Aorta (tissue), 5 donors: ENCODE data around the gene TRIM59. TPM values are rescaled to one million over a fixed set of nuclear protein-coding genes. Genes with fewer than 3 reads are reported as not detected.

Source experiments
- ATAC-seq: fragments of 200-7000 bp; cut with Tn5 transposase; one replicate; pipeline ENCODE4 v1.9.1; 2022; ENCODE audit warnings: moderate library complexity; ENCODE audit not compliant: low FRiP score
- DNase-seq, 2 donors: peaks; one replicate each; pipeline ENCODE4 v3.0.0-alpha.2; 2020
- H3K27ac ChIP-seq, 2 donors: one replicate each; pipeline ENCODE4 v1.5.1; 2013; ENCODE audit warnings: low read length in 2 of 2, mild to moderate bottlenecking in 2 of 2, moderate library complexity in 2 of 2, control low read depth in 1 of 2, inconsistent platforms in 1 of 2, low read depth in 1 of 2
- H3K27me3 ChIP-seq, 2 donors: one replicate each; pipeline ENCODE4 v1.6.1; 2013; ENCODE audit warnings: control low read depth in 1 of 2, low read length in 1 of 2, mild to moderate bottlenecking in 1 of 2, moderate library complexity in 1 of 2; ENCODE audit not compliant: insufficient read depth in 2 of 2, control insufficient read depth in 1 of 2
- H3K36me3 ChIP-seq, 2 donors: one replicate each; pipeline ENCODE4 v1.6.1; 2013; ENCODE audit warnings: control low read depth in 1 of 2, low read length in 1 of 2, mild to moderate bottlenecking in 1 of 2; ENCODE audit not compliant: insufficient read depth in 2 of 2, control insufficient read depth in 1 of 2
- H3K4me1 ChIP-seq, 2 donors: one replicate each; pipeline ENCODE4 v1.6.1; 2013; ENCODE audit warnings: low read length in 2 of 2, control low read depth in 1 of 2, mild to moderate bottlenecking in 1 of 2, moderate library complexity in 1 of 2; ENCODE audit not compliant: insufficient read depth in 2 of 2, control insufficient read depth in 1 of 2
- H3K4me3 ChIP-seq, 2 donors: one replicate each; pipeline ENCODE4 v1.5.1; 2013; ENCODE audit warnings: low read length in 2 of 2, control low read depth in 1 of 2, mild to moderate bottlenecking in 1 of 2
- H3K9me3 ChIP-seq: one replicate; pipeline ENCODE4 v1.6.1; 2013; ENCODE audit warnings: mild to moderate bottlenecking, low read length; ENCODE audit not compliant: control insufficient read depth
- WGBS, 2 donors: extraction: QIAGEN DNeasy Blood & Tissue Kit; methylation state at CpG; one replicate each; pipeline ENCODE4 v1.1.7; 2013; 5-methylcytosine and 5-hydroxymethylcytosine counted together
- intact Hi-C, 2 donors: fragments of 100-400 bp; cut with DNase I; formaldehyde crosslinking; loops; one replicate each; pipeline versions ENCODE4 v1.14.2 to v1.15.0; 2022
- microRNA-seq, 2 donors: library from miRNA; unstranded; fragments of <30 nt; microRNA quantifications; one replicate each; pipeline ENCODE4 v1.2.0, GENCODE V29; 2020
- polyA plus RNA-seq, 2 donors: library from polyadenylated mRNA; stranded (reverse); fragments of 200-250 nt; gene quantifications; one replicate each; pipeline ENCODE4 v1.2.3, GENCODE V29; 2013
- total RNA-seq, 2 donors: library from RNA; stranded (reverse); fragmentation: NEBNext Ultra II Directional; extraction: Animal tissue kit (Norgen Biotek cat#: 25700); gene quantifications; one replicate each; pipeline ENCODE4 v1.2.1, GENCODE V29; 2021
- donor health status: healthy with polysubstance abuse.
- donor health status: Bipolar disorder and iron deficiency.
- donor health status: DM: no; HTN: no; CAD: no.
- donor health status: DM: no; HTN: no; CAD: no.
- donor health status: DM: yes; HTN: yes; CAD: no.

The TRIM59 gene
- total and polyA plus RNA-seq, 4 donors: 2.5 to 6.9 (median 3.4) TPM

- H3K4me1 ChIP-seq: peaks cover 0 to 3% of the 10 kb centered on the region in 2 donors
- 0% methylated on average over 9 of the region's 9 CpGs for WGBS, 2 donors
- no peaks in the 10 kb centered on the region for H3K27me3 ChIP-seq
- peak overlapping the region in 1 of 2 donors; percentile 94 for H3K27ac ChIP-seq
- no peak for DNase-seq
- peak overlapping the region; percentile 88 to 99 for H3K4me3 ChIP-seq
- intact Hi-C loops: no loop called here
- no peaks in the 10 kb centered on the region for H3K9me3 ChIP-seq
- H3K36me3 ChIP-seq: no peaks in the 10 kb centered on the region
- ATAC-seq: peak; percentile 30
Observed at GRCh38 chr3:160398820-160399124, 50.8 kb downstream of the TRIM59 start.

- no peak for ATAC-seq
- no peak for DNase-seq
- Histone ChIP-seq H3K9me3 (no peaks in the 10 kb centered on the region), H3K27me3 (no peaks in the 10 kb centered on the region), H3K36me3 (no peaks in the 10 kb centered on the region), H3K4me1 (peaks cover 0 to 3% of the 10 kb centered on the region in 2 donors), H3K27ac (no peak overlapping the region), H3K4me3 (no peak overlapping the region)
- intact Hi-C loops: no loop called here
Observed at GRCh38 chr3:160395297-160395696, 54.3 kb downstream of the TRIM59 start.

- no peak overlapping the region for H3K27ac ChIP-seq
- no peak overlapping the region for H3K4me3 ChIP-seq
- DNase-seq (no peak), ATAC-seq (no peak)
- no peaks in the 10 kb centered on the region for H3K27me3 ChIP-seq
- intact Hi-C loops: no loop called here
- H3K4me1 ChIP-seq: peaks cover 0 to 3% of the 10 kb centered on the region in 2 donors
- H3K9me3 ChIP-seq: no peaks in the 10 kb centered on the region
- 93 to 94% methylated on average over 3 of the region's 3 CpGs for WGBS, 2 donors
- H3K36me3 ChIP-seq: no peaks in the 10 kb centered on the region
Observed at GRCh38 chr3:160394009-160394392, 55.6 kb downstream of the TRIM59 start.

GRCh38 chr3:160393346-160394008, 56.1 kb downstream of the TRIM59 start:
- no peak overlapping the region for H3K4me3 ChIP-seq
- no peak for ATAC-seq
- intact Hi-C loops: no loop called here
- H3K36me3 ChIP-seq: no peaks in the 10 kb centered on the region
- DNase-seq: no peak
- WGBS, 2 donors: 50 to 64% methylated on average over 2 of the region's 2 CpGs
- no peaks in the 10 kb centered on the region for H3K27me3 ChIP-seq
- peaks cover 0 to 3% of the 10 kb centered on the region in 2 donors for H3K4me1 ChIP-seq
- no peak overlapping the region for H3K27ac ChIP-seq
- H3K9me3 ChIP-seq: no peaks in the 10 kb centered on the region

GRCh38 chr3:160392798-160393197, 56.8 kb downstream of the TRIM59 start:
- intact Hi-C loops: no loop called here
- ATAC-seq (no peak), DNase-seq (no peak)

GRCh38 chr3:160390565-160391138, 58.9 kb downstream of the TRIM59 start:
- DNase-seq: no peak
- intact Hi-C loops: no loop called here
- H3K36me3 ChIP-seq: no peaks in the 10 kb centered on the region
- peaks cover 0 to 3% of the 10 kb centered on the region in 2 donors for H3K4me1 ChIP-seq
- no peaks in the 10 kb centered on the region for H3K27me3 ChIP-seq
- H3K4me3 ChIP-seq: no peak overlapping the region
- 93 to 96% methylated on average over 3 of the region's 3 CpGs for WGBS, 2 donors
- no peak overlapping the region for H3K27ac ChIP-seq
- H3K9me3 ChIP-seq: no peaks in the 10 kb centered on the region
- no peak for ATAC-seq

More at GRCh38 chr3:160392798-160393197, 56.8 kb downstream of the TRIM59 start:
- Histone ChIP-seq H3K4me3 (no peak overlapping the region), H3K27me3 (no peaks in the 10 kb centered on the region), H3K27ac (no peak overlapping the region), H3K9me3 (no peaks in the 10 kb centered on the region), H3K36me3 (no peaks in the 10 kb centered on the region), H3K4me1 (peaks cover 0 to 3% of the 10 kb centered on the region in 2 donors)

Small RNA genes lying within 50 kb of the gene (microRNA-seq; reads per million reads assigned to microRNA genes)
- gene MIR15B: 827 to 1,436 reads per million in 2 donors
- 253 to 409 reads per million in 2 donors for gene MIR16-2

Other genes starting within 250 kb of the TRIM59 start
- gene C3orf80, start 224.4 kb downstream of the TRIM59 start, total RNA-seq: 1 to 10 TPM in 1 of 2 donors, under 1 TPM in 1; 0.49 to 1.1 TPM
- under 1 TPM; 0.13 to 0.41 TPM for gene C3orf80, start 224.4 kb downstream of the TRIM59 start, polyA plus RNA-seq
- 10 to 100 TPM; 18.1 to 26.7 TPM for gene IFT80, start 50.6 kb downstream of the TRIM59 start, total RNA-seq
- gene IFT80, start 50.6 kb downstream of the TRIM59 start, polyA plus RNA-seq: 10 to 100 TPM in 1 of 2 donors, 1 to 10 TPM in 1; 9.9 to 33.4 TPM
- 10 to 100 TPM; 20.4 to 26.1 TPM for gene SMC4, start 50.1 kb downstream of the TRIM59 start, total RNA-seq
- 10 to 100 TPM; 25.5 to 33.0 TPM for gene SMC4, start 50.1 kb downstream of the TRIM59 start, polyA plus RNA-seq
- 10 to 100 TPM; 58.1 to 61.1 TPM for gene KPNA4, start 115.8 kb upstream of the TRIM59 start, total RNA-seq
- gene KPNA4, start 115.8 kb upstream of the TRIM59 start, polyA plus RNA-seq: 10 to 100 TPM; 12.5 to 21.2 TPM
- not detected for gene ARL14, start 227.4 kb upstream of the TRIM59 start, total RNA-seq
- gene ARL14, start 227.4 kb upstream of the TRIM59 start, polyA plus RNA-seq: 1 to 10 TPM; 1.3 to 8.3 TPM